Esophagus squamous epithelium (tissue), 5 donors: ENCODE data around the gene RGS5. TPM values are rescaled to one million over a fixed set of nuclear protein-coding genes. Genes with fewer than 3 reads are reported as not detected.

Experiments
- DNase-seq: peaks from one replicate; lab custom pipeline; 2025; lab: John Stamatoyannopoulos, UW
- H3K27ac ChIP-seq, 4 donors: fragments of 200-600 bp; sonication (generic); one replicate each; pipeline ENCODE4 v1.5.1; 2016 to 2019; ENCODE audit warnings: mild to moderate bottlenecking in 1 of 4
- H3K27me3 ChIP-seq, 4 donors: fragments of 200-600 bp; sonication (generic); 1 replicate in 3 of 4; 2 replicates in 1 of 4; pipeline versions ENCODE4 v1.5.1 to v1.6.0; 2017 to 2021; ENCODE audit warnings: antibody characterized with exemption in 1 of 4
- H3K36me3 ChIP-seq, 3 donors: fragments of 200-600 bp; sonication (generic); one replicate each; pipeline ENCODE4 v1.5.1; 2016 to 2019
- H3K4me1 ChIP-seq, 3 donors: fragments of 200-600 bp; sonication (generic); one replicate each; pipeline ENCODE4 v1.5.1; 2017 to 2019
- H3K4me3 ChIP-seq, 4 donors: fragments of 200-600 bp; sonication (generic); 1 replicate in 3 of 4; 2 replicates in 1 of 4; pipeline ENCODE4 v1.5.1; 2016 to 2019; ENCODE audit warnings: mild to moderate bottlenecking in 2 of 4, moderate library complexity in 1 of 4
- H3K9me3 ChIP-seq, 3 donors: fragments of 200-600 bp; sonication (generic); one replicate each; pipeline ENCODE4 v1.5.1; 2016 to 2019
- POLR2A ChIP-seq, 4 donors: fragments of 450-650 bp; IDR thresholded peaks; one replicate each; pipeline ENCODE4 v1.6.1; 2017; ENCODE audit warnings: antibody characterized with exemption in 4 of 4, mild to moderate bottlenecking in 4 of 4, moderate library complexity in 3 of 4
- WGBS, 2 donors: methylation state at CpG; one replicate each; pipeline ENCODE4 v1.1.5; 2018; 5-methylcytosine and 5-hydroxymethylcytosine counted together
- intact Hi-C: fragments of 100-400 bp; cut with DNase I; formaldehyde crosslinking; loops from one replicate; pipeline ENCODE4 v1.15.0; 2022
- total RNA-seq, 4 donors: library from RNA; depleted of rRNA; stranded (reverse); fragments of >200 nt; gene quantifications; one replicate each; pipeline ENCODE4 v1.1.0, GENCODE V29; 2016
- TF ChIP-seq, protein P1 (sequence below), 6 experiments: fragments of 450-650 bp in 4 of 6; fragments of 200-600 bp in 2 of 6; sonication (generic) in 2 of 6; IDR thresholded peaks; one replicate each; pipeline ENCODE4 v1.5.1; 2016 to 2019; ENCODE audit warnings: antibody characterized with exemption in 6 of 6, mild to moderate bottlenecking in 4 of 6, moderate library complexity in 4 of 6
- donor health status: DM: yes; HTN: yes; CAD: no.

Gene RGS5
- total RNA-seq, 4 donors from 2014 or later, result 11.3 to 55.7 (median 23.3) TPM

DNA sequence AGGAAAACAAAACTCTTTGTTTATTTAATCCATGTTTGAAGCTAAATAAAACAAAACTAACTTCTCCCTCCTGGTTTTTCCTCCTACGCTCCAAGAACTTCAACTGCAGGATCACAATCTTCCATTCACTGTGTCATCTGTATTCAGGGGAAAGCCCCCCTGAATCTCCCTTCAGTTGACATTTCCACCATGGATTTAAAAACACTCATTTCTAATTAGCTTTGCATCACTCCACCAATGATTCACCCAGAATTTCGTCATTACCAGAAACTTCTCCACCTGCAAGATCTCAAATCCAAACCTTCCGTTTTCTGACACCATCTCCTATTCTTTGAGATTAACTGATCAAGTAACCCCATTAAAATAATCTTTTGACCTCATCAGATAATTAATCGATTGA is 10.9 kb upstream of the RGS5 start:
- WGBS, 2 donors, result 62 to 78% methylated on average over 4 of the region's 4 CpGs
- TF ChIP-seq, protein P1, sequence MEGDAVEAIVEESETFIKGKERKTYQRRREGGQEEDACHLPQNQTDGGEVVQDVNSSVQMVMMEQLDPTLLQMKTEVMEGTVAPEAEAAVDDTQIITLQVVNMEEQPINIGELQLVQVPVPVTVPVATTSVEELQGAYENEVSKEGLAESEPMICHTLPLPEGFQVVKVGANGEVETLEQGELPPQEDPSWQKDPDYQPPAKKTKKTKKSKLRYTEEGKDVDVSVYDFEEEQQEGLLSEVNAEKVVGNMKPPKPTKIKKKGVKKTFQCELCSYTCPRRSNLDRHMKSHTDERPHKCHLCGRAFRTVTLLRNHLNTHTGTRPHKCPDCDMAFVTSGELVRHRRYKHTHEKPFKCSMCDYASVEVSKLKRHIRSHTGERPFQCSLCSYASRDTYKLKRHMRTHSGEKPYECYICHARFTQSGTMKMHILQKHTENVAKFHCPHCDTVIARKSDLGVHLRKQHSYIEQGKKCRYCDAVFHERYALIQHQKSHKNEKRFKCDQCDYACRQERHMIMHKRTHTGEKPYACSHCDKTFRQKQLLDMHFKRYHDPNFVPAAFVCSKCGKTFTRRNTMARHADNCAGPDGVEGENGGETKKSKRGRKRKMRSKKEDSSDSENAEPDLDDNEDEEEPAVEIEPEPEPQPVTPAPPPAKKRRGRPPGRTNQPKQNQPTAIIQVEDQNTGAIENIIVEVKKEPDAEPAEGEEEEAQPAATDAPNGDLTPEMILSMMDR (IDR thresholded peaks at IDR 0.05), result no peak
- TF ChIP-seq POLR2A (IDR thresholded peaks at IDR 0.05), result no peak
- peak overlapping the region in 1 of 4 donors; percentile 26 for H3K27ac ChIP-seq
- H3K27me3 ChIP-seq, result no peaks in the 10 kb centered on the region
- intact Hi-C loops, result loop anchor here (10.0 kb wide), 1 partner anchor 61 kb away; no protein-coding TSS in a partner anchor
- no peaks in the 10 kb centered on the region for H3K9me3 ChIP-seq
- no peaks in the 10 kb centered on the region for H3K36me3 ChIP-seq
- no peak for DNase-seq
- no peak overlapping the region for H3K4me3 ChIP-seq
- H3K4me1 ChIP-seq, result no peaks in the 10 kb centered on the region

DNA sequence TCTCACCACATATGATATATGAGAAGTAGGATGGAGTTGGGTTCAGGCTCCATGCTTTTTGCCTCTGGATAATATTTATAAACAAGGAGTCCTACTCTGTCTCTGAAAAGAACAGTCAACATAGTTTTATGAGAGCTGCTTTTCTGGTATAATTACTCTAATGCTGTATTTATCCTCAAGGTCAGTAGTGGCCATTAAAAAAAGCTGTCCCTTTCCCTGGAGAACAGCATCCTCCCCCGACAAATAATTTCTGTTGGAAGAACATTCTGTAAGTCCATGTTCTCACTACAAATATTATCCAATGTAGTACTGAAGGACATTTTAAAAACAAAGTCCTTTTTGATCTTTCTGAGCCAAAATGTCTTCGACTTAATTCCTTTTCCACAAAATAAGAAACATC is 9.0 kb upstream of the RGS5 start:
- DNase-seq, result no peak
- H3K9me3 ChIP-seq, result no peaks in the 10 kb centered on the region
- no peaks in the 10 kb centered on the region for H3K36me3 ChIP-seq
- peak overlapping the region in 1 of 4 donors; percentile 26 for H3K27ac ChIP-seq
- H3K4me3 ChIP-seq, result no peak overlapping the region
- TF ChIP-seq, protein P1 (IDR thresholded peaks at IDR 0.05), result no peak
- TF ChIP-seq POLR2A (IDR thresholded peaks at IDR 0.05), result no peak
- H3K4me1 ChIP-seq, result no peaks in the 10 kb centered on the region
- WGBS, 2 donors, result 65 to 72% methylated on average over 2 of the region's 2 CpGs
- intact Hi-C loops, result loop anchor here (10.0 kb wide), 1 partner anchor 63 kb away; no protein-coding TSS in a partner anchor
- H3K27me3 ChIP-seq, result no peaks in the 10 kb centered on the region

DNA sequence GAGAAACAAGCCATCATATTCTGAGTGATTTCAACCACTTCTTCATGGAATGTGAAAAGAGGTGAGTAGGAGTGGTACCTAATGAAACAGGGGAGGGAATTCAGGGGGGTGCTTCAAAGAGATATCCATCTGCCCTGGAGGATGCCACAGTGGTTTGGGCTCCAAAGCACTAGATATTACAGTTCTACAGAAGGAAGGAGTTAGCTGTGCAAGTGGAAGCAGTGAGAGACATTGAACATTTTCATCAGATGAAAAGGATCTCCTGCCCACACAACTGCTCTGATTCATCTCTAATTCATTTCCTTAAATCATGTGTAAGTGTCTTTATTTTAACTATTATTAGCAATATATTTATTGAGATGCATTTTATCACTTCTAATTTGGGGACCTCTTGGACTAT is 2.8 kb upstream of the RGS5 start:
- Histone ChIP-seq H3K4me3 (no peak overlapping the region), H3K36me3 (no peaks in the 10 kb centered on the region), H3K27me3 (no peaks in the 10 kb centered on the region), H3K9me3 (no peaks in the 10 kb centered on the region), H3K4me1 (no peaks in the 10 kb centered on the region), H3K27ac (no peak overlapping the region)
- TF ChIP-seq, protein P1 (IDR thresholded peaks at IDR 0.05), result no peak
- TF ChIP-seq POLR2A (IDR thresholded peaks at IDR 0.05), result no peak
- no peak for DNase-seq
- intact Hi-C loops, result no loop called here

DNA sequence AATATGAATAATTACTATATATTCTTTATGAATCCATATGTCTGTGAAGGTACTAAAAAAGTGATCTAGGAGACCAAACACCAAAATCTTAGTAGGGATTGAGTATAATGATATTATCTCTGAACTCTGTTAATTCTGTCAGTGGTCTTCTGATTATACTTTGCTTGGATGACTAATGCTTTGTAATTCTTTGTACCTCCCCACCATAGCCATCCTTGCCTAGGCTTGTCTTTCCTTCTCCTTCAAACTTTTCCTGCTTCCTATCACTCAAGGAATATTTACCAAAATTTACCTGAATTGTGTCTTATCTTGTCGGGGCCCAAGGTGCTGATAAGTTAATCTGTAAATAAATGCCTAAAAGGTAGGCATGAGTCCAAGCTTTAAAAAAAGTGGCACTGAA is 845 bp upstream of the RGS5 start:
- no peaks in the 10 kb centered on the region for H3K4me1 ChIP-seq
- TF ChIP-seq POLR2A (IDR thresholded peaks at IDR 0.05), result no peak
- no peak for DNase-seq
- no peaks in the 10 kb centered on the region for H3K36me3 ChIP-seq
- no peak overlapping the region for H3K27ac ChIP-seq
- WGBS, 2 donors, result 32 to 50% methylated on average over 1 of the region's 1 CpG
- no peaks in the 10 kb centered on the region for H3K9me3 ChIP-seq
- intact Hi-C loops, result no loop called here
- H3K27me3 ChIP-seq, result no peaks in the 10 kb centered on the region
- no peak overlapping the region for H3K4me3 ChIP-seq

DNA sequence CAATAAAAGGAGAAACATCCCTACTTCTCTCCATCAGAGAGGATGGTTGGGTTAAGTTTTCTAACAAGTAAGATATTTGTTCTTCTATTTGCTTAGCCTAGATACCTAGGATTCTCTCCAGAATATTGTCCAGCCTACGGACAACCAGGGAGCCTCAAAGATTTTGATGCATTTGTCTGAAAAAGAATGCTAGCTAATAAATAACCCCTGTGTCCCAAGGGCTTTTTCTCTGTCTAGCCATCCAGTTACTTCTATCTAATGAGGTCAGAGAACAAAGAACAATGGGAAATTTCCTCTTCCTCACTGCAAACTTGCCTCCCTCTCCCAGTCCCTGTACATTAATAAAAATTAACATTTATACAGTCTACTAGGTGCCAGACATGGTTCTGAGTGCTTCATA is 810 bp downstream of the RGS5 start:
- Histone ChIP-seq H3K27me3 (no peaks in the 10 kb centered on the region), H3K27ac (no peak overlapping the region), H3K4me3 (peak overlapping the region in 3 of 4 donors; percentile 6 to 42 (median 8)), H3K4me1 (peaks cover 0 to 1% (median 0%) of the 10 kb centered on the region in 3 donors), H3K36me3 (no peaks in the 10 kb centered on the region), H3K9me3 (no peaks in the 10 kb centered on the region)
- 52 to 56% methylated on average over 1 of the region's 1 CpG for WGBS, 2 donors
- intact Hi-C loops, result no loop called here
- TF ChIP-seq POLR2A (IDR thresholded peaks at IDR 0.05), result no peak
- TF ChIP-seq, protein P1 (IDR thresholded peaks at IDR 0.05), result no peak
- no peak for DNase-seq

DNA sequence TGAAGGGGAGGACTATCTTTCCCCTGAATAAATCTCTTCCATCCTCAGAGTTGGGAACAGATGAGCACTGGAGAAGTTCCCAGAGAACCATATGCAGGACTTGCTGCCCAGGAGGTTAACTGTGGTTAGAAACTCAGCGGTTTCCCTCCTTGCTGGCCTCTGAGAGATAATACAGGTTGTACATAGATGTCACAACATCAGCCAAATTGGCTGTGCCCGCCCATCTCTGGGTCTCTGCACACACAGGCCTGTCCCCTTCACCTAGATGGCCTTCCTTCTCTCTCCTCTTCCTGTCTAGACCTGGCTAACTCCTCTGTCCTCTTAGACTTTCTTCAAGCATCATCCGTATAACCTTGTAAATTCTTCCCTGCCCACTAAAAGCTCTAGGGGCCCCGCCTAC is 5.7 kb downstream of the RGS5 start:
- H3K27ac ChIP-seq, result peak overlapping the region in 1 of 4 donors; percentile 36

More for the DNA sequence above, 5.7 kb downstream of the RGS5 start:
- no peak for TF ChIP-seq POLR2A (IDR thresholded peaks at IDR 0.05)
- TF ChIP-seq, protein P1 (IDR thresholded peaks at IDR 0.05), result no peak
- 61 to 77% methylated on average over 3 to 4 of the region's 4 CpGs for WGBS, 2 donors
- Histone ChIP-seq H3K36me3 (no peaks in the 10 kb centered on the region), H3K4me3 (no peak overlapping the region), H3K27me3 (no peaks in the 10 kb centered on the region), H3K4me1 (peaks cover 0 to 4% (median 0%) of the 10 kb centered on the region in 3 donors), H3K9me3 (no peaks in the 10 kb centered on the region)
- intact Hi-C loops, result no loop called here
- DNase-seq, result no peak
